Measurements from ENCODE around the gene PACSIN2.

Gene PACSIN2

GRCh38 chr22:42881298-42881697, 133.7 kb downstream of the PACSIN2 start:
- DNase-seq (ENCODE audit: low spot score), result no peak

- DNase-seq (ENCODE audit: low spot score), result no peak
Measured at GRCh38 chr22:42880815-42881214, 134.1 kb downstream of the PACSIN2 start.

- no peak for DNase-seq (ENCODE audit: low spot score)
Measured at GRCh38 chr22:42879371-42880021, 135.5 kb downstream of the PACSIN2 start.

- DNase-seq (ENCODE audit: low spot score), result no peak
Measured at GRCh38 chr22:42878561-42879305, 136.2 kb downstream of the PACSIN2 start.

- DNase-seq (ENCODE audit: low spot score), result no peak
Measured at GRCh38 chr22:42877597-42878340, 137.2 kb downstream of the PACSIN2 start.

- DNase-seq (ENCODE audit: low spot score), result no peak
Measured at GRCh38 chr22:42877158-42877557, 137.8 kb downstream of the PACSIN2 start.

GRCh38 chr22:42876041-42876440, 138.9 kb downstream of the PACSIN2 start:
- DNase-seq (ENCODE audit: low spot score), result no peak

- no peak for DNase-seq (ENCODE audit: low spot score)
Measured at GRCh38 chr22:42874010-42874409, 140.9 kb downstream of the PACSIN2 start.

- no peak for DNase-seq (ENCODE audit: low spot score)
Measured at GRCh38 chr22:42873356-42873755, 141.6 kb downstream of the PACSIN2 start.

- no peak for DNase-seq (ENCODE audit: low spot score)
Measured at GRCh38 chr22:42872821-42873220, 142.1 kb downstream of the PACSIN2 start.

GRCh38 chr22:42871146-42872050, 143.6 kb downstream of the PACSIN2 start:
- DNase-seq (ENCODE audit: low spot score), result no peak

- no peak for DNase-seq (ENCODE audit: low spot score)
Measured at GRCh38 chr22:42869888-42870480, 145.0 kb downstream of the PACSIN2 start.

- DNase-seq (ENCODE audit: low spot score), result no peak
Measured at GRCh38 chr22:42869463-42869862, 145.5 kb downstream of the PACSIN2 start.

- no peak for DNase-seq (ENCODE audit: low spot score)
Measured at GRCh38 chr22:42868751-42869251, 146.1 kb downstream of the PACSIN2 start.

GRCh38 chr22:42866100-42866499, 148.8 kb downstream of the PACSIN2 start:
- DNase-seq (ENCODE audit: low spot score), result no peak

GRCh38 chr22:42865536-42865935, 149.4 kb downstream of the PACSIN2 start:
- DNase-seq (ENCODE audit: low spot score), result no peak

- no peak for DNase-seq (ENCODE audit: low spot score)
Measured at GRCh38 chr22:42863349-42863961, 151.5 kb downstream of the PACSIN2 start.

GRCh38 chr22:42862045-42862734, 152.8 kb downstream of the PACSIN2 start:
- no peak for DNase-seq (ENCODE audit: low spot score)

GRCh38 chr22:42860968-42861367, 154.0 kb downstream of the PACSIN2 start:
- no peak for DNase-seq (ENCODE audit: low spot score)

GRCh38 chr22:42857845-42858481, 157.0 kb downstream of the PACSIN2 start:
- no peak for DNase-seq (ENCODE audit: low spot score)

Data from ecto neural progenitor cell (in vitro differentiated cells).